Stimulated activated CD8-positive, alpha-beta memory T cell treated with anti-CD3 and anti-CD28 coated beads, Interleukin-12 subunit alpha, Interleukin-12 subunit beta, amount 100 ng/mL, for 1 hour (primary cell): ENCODE data around the gene MAN2A1.

ENCODE experiments used
- DNase-seq: peaks from one replicate; pipeline ENCODE4 v3.0.0-alpha.2; 2020; ENCODE audit warnings: low read depth

The MAN2A1 gene

DNA sequence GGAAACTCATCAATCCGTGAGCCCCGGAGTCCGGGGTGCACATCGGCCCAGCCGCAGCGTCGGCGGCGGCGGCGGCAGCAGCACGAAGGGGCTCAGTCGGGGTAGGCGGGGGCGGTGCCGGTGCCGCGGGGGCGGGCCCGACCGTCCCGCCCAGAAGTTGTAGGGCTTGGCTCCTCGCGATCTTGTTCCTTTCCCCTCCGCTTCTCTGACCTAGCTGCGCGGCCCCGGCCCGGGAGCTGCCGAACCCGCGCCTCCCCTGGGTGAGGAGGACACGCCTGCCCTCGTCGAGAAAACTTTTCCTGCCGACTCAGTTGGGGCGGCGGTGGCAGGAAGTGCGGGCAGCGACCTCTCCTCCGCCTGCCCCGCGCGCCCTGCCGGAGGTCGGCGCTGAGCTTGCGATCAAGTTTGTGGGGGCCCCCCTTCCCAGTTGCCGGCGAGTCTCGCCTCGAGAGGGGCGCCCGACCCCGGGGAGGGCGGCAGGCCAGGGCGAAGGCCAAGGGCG, at the start of gene MAN2A1:
Gene MAN2A1 (plus strand): TSS at position 188 of the 502 bp plus-strand sequence. CDS start 491 bp downstream, outside the sequence.
- DNase-seq = peak; percentile 69

DNA sequence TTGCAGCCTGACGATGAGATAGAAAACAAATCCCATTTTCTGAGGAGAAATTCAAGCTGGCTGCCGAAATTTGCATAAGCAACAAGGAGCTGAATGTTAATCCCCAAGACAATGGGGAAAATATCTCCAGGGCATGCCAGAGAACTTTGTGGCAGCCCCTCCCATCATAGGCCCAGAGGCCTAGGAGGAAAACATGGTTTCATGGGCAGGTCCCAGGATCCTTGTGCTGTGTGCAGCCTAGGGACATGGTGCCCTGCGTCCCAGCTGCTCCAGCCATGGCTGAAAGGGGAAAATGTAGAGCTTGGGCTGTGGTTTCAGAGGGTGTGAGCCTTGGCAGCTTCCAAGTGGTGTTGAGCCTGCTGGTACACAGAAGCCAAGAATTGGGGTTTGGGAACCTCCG, 48.8 kb upstream of the MAN2A1 start:
- DNase-seq = no peak

DNA sequence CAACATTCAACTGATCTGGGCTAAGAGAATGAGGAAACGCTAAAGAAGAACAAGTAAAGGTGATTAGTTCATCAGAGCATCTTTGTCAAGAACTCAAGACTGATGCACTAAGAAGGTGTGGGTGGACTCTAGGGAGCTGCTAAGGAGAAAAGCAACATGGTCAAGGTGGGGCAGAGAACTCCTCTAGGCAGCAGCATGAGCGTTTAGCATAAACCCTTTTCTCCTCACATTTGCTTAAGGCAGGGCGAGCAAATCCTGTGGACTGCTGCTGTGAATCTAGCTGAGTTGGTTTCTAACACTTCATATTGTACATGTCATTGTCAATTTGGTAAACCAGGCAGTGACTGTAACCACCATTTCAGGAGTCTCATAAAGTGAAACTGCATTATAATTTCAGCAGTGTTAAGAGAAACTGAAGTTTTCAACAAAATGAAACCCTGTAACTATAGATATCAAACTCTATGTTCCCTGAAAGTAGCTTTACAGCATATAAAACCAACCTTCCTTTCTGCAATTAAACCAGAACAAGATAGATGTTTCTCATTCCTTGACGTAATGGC, 45.9 kb upstream of the MAN2A1 start:
- no peak for DNase-seq

DNA sequence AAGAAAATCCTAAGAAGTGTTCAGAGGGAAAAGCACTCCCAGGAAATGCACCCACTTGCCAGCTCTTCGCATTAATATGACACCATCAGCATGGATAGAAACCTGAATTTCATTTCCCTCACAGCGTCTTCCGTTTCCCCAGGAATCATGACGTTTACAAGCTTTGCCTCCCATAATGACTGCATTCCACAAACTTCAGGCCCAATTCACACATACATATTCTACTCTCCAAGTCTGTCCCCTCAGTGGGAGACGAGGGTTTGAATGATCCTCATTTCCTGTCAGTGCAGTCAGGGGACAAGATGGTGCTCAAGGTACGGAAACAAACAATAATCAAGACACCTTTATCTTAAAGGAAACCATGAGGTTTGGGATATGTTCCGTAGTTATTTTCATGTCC, 44.9 kb upstream of the MAN2A1 start:
- no peak for DNase-seq

DNA sequence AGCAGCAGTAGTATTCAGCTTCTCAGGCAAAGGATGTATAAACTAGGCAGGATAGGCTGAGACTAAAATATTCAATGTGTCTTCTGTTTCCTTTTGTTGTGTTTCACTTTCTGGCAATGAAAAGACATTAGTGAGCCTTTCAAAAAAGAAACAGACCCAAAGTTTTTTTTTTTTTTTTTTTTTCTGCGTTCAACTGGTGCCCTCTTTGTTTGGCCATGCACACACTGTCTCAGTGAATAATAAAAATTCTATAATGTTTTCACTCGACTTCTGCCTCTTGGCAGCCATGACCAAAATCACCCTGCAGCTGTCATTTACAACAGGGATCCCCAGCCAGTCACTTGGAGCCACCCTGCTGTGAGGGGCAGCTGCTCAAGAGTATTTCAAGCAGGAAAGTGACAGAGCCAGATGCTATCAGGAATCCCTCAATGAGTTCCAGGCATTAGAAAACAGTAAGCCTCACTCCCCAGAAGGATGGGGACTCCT, 44.0 kb upstream of the MAN2A1 start:
- no peak for DNase-seq

DNA sequence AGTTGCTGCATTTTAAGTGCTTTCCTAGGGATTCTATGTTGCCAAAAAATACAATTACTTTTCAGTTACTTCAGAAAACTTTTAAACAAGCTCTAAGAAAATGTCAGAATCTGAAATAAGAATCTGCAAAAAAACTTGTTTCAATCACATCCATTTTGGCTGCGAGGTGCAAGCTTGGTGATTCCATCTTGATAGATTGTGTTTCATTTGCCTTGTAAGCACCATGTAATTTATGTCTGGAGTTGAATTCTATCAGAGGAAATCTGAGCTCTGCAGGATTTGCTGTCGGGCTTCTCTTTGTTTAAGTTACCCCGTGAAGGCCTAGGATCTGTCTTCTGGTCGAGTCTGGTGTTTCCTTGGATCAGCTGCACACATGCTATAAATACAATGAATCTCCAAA, 40.4 kb upstream of the MAN2A1 start:
- DNase-seq = no peak

DNA sequence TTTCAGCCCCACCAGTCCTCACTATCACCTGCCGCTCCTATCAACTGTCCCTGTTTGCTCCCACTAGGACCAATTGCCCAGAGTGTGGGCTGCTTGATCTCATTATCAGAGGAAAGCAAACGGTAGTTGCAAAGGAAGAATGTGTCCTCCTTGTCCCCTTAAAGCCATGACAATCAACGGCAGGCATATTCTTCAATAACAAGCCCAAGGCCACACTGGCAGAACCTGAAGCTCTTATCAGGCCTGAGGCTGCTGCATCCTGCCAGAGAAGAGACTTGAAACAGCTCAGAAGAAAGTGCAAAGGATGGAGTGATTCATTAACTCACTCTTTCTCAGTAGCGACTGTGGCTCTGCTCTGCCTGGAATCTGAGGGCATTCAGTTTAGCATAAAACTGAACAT, 39.2 kb upstream of the MAN2A1 start:
- DNase-seq = no peak

DNA sequence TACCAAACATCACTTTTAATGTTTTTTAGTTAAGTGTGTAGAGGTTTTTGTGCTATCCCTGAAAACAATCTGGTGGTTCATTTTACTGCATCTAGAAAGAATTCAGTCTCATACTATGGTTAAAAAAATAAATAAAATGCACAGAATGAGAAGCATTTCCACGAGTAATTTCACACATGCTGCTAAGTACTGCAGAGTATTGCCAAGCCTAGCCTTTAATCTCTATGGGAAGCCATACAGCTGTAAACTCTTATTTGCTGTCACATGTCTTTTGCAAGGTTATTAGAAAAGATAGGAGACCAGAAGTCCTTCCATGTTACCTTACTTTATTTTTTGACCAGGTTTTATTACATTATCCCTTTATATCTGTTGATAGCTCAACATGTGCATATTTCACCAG, 37.6 kb upstream of the MAN2A1 start:
- no peak for DNase-seq

DNA sequence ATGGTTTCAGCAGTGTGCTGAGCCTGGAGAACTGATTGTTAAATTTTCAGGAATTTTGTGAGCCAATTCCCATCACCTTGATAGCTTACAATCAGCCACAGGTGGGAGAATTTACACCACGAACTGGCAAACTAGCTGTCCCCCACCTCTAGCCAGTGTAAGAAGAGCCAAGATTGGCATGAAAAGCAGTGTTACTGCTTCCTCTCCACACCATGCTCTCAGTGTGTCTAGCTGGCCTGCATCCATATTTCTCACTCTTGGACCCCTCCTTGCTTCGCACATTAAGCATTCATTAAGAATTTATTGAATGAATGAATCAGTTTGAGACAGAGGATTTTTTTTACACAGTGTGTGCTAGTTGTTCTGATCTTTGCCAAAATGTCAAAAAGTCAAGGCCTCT, 36.7 kb upstream of the MAN2A1 start:
- no peak for DNase-seq

DNA sequence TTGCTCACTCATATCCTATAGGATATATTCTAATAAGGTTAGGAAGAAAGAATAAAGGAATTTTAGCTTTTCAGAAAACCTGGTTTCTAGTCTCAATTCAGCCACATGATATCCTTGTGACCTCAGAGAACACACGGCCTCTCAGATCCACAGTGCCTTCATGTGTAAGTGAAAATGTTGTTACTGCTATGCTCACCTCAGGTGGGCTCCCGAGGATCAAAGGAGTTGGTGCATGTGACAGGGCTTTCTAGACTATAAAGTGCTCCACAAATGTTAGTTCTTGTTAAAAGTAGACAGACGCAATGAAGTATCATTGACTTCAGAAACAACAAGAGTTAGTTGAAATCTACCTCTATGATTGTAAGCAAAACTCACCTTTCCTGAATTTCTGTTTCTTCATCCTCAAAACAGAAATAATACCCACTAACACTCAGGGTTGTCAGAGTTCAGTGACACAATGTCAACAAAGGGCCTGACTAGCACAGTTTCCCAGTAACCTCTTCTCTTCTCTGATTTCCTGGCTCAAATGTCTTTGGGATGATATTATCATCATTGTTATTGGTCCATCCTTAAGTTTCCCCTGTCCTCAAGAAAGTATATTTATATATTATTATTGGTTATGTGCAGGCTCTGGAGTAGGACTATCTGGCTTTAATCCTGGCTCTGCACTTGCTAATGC, 36.0 kb upstream of the MAN2A1 start:
- no peak for DNase-seq

DNA sequence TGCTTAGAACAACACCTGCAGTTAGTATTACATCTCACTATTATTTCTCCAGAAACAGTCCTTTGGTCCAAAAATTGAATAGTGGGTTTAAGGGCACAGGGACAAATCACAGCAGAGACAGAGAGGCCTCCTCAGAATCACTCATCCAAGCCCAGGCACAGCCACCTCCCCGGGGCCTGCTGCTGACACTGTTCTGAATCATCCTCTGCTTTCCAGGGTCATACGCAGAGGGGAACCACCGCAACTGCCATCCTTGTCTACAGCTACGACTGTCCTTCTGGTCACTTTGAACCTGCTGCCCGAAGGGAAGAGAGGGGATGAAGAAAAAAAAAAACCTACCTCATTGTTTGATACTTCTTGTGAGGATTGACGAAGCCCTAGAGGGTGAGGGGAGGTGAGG, 35.3 kb upstream of the MAN2A1 start:
- DNase-seq = no peak

DNA sequence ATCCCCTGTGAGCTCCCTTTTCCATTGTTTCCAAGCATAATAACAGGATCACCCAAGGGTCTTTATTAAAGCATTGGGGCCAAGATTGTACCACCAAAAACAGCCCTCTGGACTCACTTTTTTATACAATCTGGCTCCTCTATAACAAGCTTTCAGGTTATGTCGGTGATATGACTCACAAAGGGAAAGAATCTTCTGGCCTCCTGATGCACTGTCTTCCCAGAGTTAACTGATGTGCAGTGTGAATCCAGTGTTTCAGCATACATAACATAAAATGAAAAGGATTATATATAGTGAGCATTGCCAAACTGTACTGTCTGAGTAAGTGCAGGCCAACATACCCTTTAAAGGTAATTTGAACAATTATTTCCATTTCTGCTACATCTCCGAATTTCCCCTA, 33.9 kb upstream of the MAN2A1 start:
- DNase-seq = no peak

DNA sequence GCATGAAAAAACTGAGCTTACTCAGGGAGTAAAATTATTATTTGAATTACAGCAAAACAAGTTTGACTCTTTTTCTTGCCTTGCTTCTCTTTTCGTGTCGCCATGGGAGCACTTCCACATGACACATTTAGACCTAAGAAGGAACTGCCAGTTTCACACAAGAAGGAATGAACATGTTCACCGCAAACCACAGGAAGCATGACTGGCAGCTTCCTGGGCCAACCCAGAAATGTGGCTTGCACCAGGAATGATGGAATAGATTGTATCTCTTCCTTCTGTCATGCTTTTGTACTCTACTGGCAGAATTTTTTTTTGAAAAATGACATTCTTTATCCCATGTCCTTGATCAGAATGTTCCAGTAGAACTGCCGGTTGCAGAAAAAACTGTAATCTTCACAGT, 32.9 kb upstream of the MAN2A1 start:
- DNase-seq = no peak

DNA sequence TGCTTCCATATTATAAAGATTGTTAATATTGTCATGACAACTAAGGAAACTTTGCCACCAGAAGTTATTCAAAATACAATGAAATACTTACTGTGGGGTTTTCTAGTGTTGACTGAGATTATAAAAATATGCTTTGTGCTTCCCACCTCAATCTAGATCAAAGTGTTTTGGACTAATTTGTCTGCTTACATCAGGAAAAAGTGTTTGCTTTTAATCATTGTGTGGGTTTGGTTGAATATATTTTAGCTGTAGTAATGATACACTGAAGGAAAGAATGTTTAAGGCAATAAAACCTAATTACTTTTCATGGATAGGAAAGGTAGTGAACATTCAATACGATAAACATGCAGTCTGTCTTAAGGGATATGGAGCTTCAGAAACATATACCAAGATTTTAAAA, 29.8 kb upstream of the MAN2A1 start:
- no peak for DNase-seq

DNA sequence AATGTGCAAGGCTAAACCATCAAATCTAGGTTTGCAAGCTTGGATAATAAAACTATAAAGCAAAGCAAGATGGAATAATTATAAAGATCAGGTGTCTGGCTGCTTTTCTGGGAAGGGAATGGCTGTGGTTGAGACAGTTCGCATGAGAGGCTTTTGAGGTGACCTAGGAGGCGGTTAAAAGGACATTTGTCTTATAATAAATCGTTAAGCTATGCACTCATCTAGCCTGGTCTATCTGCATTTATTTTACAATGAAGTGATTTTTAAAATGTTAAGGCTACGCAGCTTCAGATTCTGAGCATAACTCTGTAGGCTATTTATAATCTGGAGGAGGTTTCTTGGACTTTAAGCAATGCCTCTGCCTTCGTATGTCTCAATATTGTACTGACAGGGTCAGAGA, 29.4 kb upstream of the MAN2A1 start:
- DNase-seq = no peak

DNA sequence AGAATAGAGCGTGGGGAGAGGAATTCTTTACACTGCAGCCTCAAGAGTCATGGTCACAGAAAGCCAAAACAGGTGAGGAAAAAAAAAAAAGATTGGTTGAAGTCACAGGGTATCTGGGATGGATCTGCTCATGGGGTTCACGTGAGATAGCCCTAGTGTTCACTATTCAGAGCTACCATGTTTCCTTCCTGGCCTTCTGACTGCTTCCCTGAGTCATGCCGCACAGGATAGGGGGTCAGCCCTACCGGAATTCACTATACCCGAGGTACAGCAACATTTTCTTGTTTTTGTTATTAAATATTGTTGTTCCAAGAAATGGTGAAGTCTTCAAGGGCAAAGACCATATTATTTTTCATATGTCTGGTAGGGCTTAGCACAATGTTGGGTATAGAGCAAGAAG, 21.5 kb upstream of the MAN2A1 start:
- no peak for DNase-seq

DNA sequence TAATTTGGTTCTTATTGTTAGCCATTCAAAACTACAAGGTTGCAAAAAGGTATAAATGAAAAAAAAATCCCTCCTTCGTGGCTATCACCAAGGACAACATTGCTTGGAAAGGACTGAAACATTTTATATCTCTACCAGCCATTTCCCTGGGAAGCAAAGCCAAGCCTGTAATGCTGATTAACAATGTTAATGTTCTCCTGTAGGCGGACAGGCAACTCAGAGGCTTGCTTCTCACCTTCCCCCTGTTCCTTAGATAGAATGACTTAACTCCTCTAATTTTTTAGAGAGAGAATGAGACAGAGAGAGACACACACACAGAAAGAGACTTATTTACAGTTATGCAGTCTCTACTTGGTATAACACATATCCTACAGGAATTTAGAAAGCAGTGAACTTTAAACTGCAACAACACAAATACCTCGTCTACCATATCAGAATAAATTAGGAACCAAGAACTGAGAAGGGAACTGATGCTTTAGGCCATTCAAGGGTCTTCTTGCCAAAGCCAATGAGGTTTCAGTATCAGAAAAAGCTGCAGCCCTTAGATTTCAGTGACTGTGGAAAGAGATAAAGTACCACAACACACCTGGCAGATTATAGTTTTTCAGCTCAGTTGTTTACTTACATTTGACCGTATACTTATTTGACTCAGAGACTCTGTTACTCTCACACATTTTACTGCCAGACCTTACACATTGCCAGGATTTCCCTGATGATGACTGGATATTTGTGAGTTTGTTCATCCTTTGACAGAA, 20.9 kb upstream of the MAN2A1 start:
- DNase-seq = no peak

DNA sequence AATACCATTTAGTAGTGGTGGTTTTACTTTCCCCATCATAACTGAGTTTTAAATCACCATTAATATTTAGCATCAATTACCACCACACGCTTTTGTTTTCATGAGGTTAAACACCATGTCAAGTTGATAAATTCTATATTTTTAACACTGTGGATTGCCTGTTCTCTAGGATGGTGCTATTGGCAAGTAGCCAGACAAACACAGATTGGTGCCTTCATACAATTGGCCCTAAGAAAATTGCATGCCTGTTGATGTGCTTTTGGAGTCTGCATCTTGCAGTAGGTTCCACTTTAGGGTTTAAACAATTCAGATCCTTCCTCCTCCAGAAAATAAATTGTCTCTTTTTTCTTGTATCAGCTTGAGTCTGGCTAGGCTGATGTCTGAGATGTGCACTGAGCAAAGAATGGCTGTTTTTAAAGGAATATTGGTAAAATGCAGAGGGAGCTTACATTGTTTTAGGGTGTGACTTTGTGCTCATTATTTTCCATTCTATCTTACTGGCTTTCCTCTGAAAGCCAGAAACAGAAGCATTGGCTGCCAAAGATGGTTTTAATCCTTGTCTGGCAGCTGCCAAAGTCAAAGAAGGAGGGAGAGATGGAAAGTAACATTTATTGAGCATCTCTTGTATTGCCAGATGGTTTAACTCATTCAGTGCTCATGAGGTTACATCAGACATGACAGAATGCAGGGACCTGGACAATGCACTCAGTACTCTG, 19.6 kb upstream of the MAN2A1 start:
- no peak for DNase-seq

DNA sequence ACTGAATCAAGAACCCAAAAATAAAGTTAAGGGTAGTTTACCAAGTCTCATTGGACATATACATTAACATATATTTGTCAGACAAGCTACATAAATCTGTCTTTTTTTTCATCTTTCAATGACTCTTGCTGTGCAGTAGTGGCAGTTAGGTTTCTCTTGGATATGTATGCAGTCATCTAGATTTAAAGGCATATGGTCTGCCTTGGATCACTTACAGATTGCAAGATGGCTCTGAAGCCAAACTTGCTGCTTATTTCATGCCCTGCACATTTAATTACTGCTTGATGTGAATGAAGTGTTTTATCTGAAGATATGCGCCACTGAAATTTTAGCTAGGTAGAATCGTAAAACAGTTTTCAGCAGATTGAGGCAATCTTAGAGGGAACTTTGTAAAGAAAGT, 18.6 kb upstream of the MAN2A1 start:
- DNase-seq = no peak

DNA sequence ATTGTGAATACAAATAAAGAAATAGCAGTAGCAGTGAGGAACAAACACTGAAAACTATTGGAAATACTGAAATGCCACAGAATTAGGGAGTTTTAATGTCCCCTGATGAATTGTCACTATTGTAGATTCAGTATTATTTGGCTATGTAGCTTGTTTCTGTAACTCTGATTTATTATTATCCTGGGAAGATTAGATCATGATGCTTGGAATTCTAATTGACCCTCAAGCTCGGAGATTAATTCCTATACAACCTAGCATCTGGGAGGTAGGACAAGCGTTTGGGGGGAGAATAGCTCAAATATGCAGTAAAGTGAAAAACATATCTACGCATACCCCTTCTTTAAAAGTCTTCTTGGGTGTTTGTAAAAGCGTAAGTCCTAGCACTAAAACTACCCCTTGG, 15.1 kb upstream of the MAN2A1 start:
- DNase-seq = no peak

DNA sequence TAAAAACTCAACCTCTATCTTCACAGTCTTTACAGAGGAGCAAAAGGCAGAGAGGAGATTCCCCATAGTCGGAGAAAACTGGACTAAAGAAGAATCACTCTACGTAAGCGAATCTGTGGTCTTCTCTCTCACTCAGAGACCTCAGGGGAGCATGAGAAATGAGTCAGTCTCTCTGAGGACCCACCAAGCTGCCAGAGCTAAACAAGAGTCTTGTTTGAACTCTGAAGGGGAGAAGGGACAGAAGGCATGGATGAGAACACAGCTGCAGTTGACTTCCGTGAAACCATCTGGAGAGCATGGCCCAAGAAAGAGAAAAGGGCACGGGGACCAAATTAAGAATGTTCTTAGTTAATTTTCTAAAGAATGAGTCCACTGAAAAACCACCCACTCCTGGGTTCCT, 12.8 kb upstream of the MAN2A1 start:
- no peak for DNase-seq

DNA sequence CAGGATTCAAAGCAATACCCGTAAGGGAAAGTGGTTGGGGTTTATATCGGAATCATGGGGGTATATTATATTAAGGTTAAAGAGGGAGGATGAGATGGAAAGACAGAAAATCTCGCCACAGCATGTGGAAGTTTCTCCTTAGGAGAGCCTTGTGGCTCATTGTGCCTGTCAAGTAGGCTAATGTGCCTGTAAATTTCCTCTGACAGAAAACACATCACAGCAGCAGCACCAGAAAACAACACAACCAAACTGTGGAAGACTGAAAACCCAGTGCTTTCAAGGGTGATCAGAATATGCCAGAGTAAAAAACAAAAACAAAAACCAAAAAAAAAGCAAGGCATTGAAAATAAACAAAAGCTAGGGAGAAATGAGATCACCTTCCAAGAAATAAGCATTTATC, 11.3 kb upstream of the MAN2A1 start:
- DNase-seq = no peak

DNA sequence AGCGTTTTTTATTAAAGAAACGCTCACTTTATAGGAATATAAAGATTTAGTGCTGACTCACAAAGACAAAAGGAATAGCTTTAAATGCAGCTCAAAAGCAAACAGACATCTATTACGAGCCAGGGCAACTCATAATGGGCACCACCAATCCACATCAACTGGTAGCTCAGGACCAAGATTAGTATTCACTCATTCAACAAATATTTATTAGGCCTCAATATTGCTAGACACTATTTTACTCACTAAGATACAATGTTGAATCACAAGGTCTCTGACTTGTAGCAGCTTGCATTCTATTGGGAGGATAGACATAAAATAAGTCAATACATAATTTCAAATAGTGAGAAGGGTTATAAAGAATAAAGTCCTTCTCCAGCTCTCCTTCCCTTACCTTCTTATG, 8.0 kb upstream of the MAN2A1 start:
- no peak for DNase-seq
